Measurements from ENCODE around the gene ARL6IP1.

ARL6IP1 gene

DNA sequence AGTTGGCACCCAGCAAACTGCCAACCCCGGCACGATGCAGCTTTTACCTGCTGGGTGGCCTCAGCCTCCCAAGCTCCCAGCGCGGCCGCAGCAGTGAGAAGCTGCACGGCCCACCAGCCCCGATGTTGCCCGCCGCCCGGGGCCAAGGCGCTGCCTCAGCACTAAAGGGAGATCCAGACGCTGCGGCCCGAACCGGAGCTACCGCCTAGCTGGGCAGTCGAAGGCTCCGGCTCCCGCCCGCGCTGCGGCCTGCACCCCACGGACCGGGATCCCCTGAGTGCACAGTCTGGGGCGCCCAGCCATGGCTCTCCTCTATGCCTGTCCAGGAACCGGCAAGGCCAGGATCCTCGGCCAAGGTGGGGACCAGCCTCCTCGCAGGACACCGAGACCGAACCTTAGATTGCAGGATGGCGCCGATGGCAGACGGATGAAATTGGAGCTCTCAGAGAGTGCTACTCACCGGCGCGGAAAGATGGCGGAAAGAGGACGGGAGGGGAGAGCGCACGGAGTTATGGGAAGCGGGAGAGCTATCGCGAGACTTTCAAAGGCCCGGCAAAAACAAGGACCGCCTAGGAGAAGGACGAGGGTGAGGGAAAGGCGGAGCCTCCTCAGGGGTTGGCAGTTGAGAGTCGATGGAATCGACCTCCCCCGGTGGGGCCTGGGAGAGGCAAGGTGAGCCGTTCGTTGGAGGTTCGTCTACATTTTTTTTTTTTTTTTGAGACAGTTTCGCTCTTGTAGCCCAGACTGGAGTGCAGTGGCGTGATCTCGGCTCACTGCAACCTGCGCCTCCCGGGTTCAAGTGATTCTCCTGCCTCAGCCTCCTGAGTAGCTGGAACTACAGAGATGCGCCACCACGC is 11.3 kb downstream of the ARL6IP1 start, which contains the start of gene RPS15A:
RPS15A (minus strand) TSS at position 485 of the 857 bp plus-strand sequence. CDS start 1,221 bp downstream, outside the sequence.
- TF ChIP-seq, protein P1, sequence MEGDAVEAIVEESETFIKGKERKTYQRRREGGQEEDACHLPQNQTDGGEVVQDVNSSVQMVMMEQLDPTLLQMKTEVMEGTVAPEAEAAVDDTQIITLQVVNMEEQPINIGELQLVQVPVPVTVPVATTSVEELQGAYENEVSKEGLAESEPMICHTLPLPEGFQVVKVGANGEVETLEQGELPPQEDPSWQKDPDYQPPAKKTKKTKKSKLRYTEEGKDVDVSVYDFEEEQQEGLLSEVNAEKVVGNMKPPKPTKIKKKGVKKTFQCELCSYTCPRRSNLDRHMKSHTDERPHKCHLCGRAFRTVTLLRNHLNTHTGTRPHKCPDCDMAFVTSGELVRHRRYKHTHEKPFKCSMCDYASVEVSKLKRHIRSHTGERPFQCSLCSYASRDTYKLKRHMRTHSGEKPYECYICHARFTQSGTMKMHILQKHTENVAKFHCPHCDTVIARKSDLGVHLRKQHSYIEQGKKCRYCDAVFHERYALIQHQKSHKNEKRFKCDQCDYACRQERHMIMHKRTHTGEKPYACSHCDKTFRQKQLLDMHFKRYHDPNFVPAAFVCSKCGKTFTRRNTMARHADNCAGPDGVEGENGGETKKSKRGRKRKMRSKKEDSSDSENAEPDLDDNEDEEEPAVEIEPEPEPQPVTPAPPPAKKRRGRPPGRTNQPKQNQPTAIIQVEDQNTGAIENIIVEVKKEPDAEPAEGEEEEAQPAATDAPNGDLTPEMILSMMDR (IDR thresholded peaks at IDR 0.05; ENCODE audit: insufficient read depth, low read depth, low read length, missing control alignments): no peak
- peak; percentile 98 for DNase-seq (ENCODE audit: low read depth)
- peak within 1 kb of the TSS; percentile 93 for H3K4me3 ChIP-seq (ENCODE audit: low read depth, low read length)

DNA sequence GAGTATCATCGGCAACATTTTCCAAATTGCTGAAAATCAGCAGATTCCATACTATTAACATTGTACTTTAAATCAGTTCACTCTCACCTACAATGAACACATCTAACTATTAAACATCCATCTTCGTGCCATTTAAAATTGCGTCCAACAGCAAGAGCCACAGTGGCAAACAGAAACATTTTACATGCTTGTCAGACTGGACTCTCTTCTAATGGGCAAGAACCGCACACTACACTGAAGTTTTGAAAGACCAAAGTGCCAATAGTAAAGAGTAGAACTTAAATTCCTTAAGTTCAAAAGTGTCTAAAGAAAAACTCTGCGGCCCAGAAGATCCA is 11.9 kb downstream of the ARL6IP1 start:
- TF ChIP-seq, protein P1 (IDR thresholded peaks at IDR 0.05; ENCODE audit: insufficient read depth, low read depth, low read length, missing control alignments): no peak
- peak overlapping the region; percentile 93 for H3K4me3 ChIP-seq (ENCODE audit: low read depth, low read length)
- DNase-seq (ENCODE audit: low read depth): no peak

DNA sequence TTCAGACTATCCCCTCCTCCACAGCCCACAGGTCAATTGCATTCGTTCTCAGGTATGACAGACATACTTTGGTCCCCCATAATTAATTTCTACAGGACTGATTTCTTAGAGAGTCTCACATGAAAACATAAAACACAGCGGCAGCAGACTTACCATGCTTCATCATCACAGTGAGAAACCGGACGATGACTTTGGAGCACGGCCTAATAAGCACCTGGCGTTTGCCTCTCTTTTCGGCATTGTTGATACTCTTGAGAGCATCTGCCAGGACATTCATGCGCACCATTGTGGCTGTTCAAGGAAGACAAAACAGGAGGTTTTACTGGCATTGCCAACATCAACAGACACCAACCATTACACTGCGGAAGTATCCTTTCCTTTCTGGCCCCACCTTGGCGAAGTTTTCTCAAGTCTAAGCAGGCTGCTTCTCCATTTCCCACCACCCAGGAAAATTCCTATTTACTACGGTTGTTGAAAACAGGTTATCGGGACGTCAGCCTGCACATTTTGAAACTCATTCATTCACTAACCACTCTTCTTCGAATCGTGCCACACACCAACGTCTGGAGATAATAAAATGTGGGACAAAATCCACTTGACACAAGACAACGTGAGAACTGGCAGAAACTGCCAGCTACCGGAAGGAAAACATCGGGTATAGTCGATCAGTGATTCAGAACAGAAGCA is 12.4 kb downstream of the ARL6IP1 start:
- TF ChIP-seq, protein P1 (IDR thresholded peaks at IDR 0.05; ENCODE audit: insufficient read depth, low read depth, low read length, missing control alignments): no peak
- no peak for DNase-seq (ENCODE audit: low read depth)
- peak overlapping the region; percentile 93 for H3K4me3 ChIP-seq (ENCODE audit: low read depth, low read length)

DNA sequence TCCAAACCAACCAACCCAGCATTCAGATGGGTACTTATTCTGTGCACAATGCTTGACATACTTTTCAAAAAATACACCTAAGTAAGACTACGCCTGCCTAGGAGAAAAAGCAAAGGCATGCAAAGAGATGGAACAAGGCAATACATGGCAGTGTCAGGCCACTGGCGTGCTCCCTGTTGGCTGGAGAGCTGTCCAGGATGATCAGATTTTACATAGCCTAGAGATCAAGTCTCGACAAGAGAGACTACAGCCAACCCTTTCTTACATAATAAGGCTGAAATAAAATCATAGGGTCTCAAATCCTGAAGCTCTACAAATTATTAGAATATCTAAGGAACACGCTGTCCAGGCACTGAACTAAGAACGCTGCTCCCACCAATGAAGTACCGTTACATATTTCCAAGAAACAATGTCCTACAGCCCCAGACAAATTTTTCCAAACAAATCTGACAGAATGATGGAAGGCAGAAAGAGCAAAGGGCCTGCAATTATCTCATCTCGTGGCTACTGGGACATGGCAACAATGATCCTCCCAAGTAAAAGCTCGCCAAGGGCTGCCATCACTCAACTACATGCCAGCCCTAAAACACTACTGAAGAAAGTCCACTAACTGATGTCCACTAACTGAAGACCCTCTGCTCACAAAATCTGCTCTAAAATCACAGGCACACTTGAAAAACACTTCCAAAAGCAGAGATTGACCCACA is 16.3 kb downstream of the ARL6IP1 start:
- TF ChIP-seq, protein P1 (IDR thresholded peaks at IDR 0.05; ENCODE audit: insufficient read depth, low read depth, low read length, missing control alignments): no peak
- H3K4me3 ChIP-seq (ENCODE audit: low read depth, low read length): no peak overlapping the region
- no peak for DNase-seq (ENCODE audit: low read depth)

DNA sequence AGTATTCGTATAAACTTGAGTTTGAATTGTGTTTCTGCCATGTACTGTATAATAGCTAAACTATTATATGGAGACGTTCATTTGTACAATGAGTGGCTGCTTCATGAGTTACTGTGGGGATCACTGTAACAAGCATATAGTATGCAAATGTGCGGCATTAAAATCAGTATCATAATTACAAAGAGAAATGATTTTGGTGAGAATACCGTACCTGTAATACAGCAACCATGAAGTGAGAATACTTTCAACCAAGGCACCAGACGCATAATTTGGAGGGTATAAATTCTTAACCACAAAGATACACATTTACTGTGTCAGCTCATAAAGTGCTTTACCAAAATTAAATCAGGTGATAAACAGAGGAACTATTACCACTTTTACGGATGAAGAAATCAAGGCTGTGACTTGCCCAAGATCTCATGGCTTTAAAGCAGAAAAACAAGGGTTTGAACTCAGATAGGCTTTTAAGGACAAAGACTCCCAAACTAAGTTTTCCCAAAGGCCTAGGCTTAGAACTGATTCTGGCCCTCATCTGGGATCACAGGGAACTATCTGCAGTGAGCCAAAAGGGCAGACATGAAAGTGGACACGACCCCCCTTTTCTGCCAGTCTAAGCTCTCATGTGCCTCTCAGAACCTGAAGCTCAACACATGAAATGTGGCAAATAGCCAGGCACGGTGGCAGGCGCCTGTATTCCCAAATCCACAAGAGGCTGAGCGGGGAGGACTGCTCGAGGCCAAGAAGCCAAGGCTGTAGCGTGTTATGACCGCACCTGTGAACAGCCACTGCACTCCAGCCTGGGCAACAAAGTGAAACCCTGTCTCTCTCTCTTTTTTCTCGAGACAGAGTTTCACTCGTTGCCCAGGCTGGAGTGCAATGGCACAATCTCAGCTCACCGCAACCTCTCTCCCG is 17.7 kb downstream of the ARL6IP1 start:
- TF ChIP-seq, protein P1 (IDR thresholded peaks at IDR 0.05; ENCODE audit: insufficient read depth, low read depth, low read length, missing control alignments): no peak
- H3K4me3 ChIP-seq (ENCODE audit: low read depth, low read length): no peak overlapping the region
- no peak for DNase-seq (ENCODE audit: low read depth)
